ENCODE measurements around the gene ADAMTSL1. TPM values are rescaled to one million over a fixed set of nuclear protein-coding genes. Genes with fewer than 3 reads are reported as not detected.
"Not testable (repeated sequence)": the region's sequence is repeated elsewhere in the genome, so short reads cannot be mapped to it uniquely, and the experiment has no call there.

ADAMTSL1 gene
- total RNA-seq, 4 donors from 2014 or later: 13.3 to 39.7 (median 27.2) TPM

DNA sequence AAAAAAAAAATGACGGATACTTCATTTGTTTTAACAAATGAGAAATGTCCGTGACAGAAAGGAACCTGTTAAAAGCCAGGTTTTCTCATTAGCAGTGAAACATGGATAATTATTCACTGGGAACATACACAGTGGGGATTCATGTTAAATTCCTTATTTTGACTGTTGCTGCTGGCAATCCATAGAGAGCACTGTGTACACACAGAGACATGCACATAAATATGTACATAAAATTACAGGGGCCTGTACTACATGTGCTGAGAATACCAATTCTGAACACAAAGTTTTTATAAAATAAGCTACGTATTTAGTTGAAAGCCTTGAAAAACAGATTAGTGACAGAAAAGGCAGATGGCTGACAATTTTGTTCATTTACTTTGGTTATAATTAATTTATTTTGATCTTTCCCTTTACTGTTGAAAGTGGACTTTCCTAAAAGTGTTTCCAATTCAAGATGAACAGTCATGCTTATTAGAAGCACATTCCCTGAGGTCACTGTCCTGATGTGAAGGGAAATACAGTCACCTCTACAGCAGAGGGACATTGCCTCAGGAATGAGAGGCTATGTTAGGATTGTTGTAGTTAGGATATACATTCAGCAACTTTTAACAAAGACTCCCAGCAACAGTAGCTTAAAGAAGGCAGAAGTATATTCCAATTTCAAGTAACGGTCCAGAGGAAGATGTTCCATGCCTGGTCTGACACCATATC is 392.3 kb downstream of the ADAMTSL1 start:
- Histone ChIP-seq H3K27me3 (no peaks in the 10 kb centered on the region), H3K4me3 (no peak overlapping the region), H3K27ac (no peak overlapping the region), H3K36me3 (no peaks in the 10 kb centered on the region), H3K4me1 (peaks cover 0 to 10% (median under 1%) of the 10 kb centered on the region in 4 donors), H3K9me3 (peaks cover 4 to 10% of the 10 kb centered on the region in 2 donors)
- WGBS, 2 donors (ENCODE audit: low coverage in 1 of 2): 88 to 92% methylated on average over 4 of the region's 4 CpGs
- in situ Hi-C loops (cut with MboI; ENCODE audit: low pct_ligation_motif_present in 1 of 4, low pct_unique_long_range_greater_than_20kb in 1 of 4, low sequenced_read_pairs in 3 of 4) (no loop called here), intact Hi-C loops (cut with DNase I; ENCODE audit: low total_unique reads) (loop anchor here (10.0 kb wide), 2 partner anchors 129 to 411 kb away; no protein-coding TSS in a partner anchor)
- no peak for DNase-seq
- TF ChIP-seq EP300 (IDR thresholded peaks at IDR 0.05; ENCODE audit: low read depth): no peak
- no peak for TF ChIP-seq POLR2A (IDR thresholded peaks at IDR 0.05)
- TF ChIP-seq, protein P1, sequence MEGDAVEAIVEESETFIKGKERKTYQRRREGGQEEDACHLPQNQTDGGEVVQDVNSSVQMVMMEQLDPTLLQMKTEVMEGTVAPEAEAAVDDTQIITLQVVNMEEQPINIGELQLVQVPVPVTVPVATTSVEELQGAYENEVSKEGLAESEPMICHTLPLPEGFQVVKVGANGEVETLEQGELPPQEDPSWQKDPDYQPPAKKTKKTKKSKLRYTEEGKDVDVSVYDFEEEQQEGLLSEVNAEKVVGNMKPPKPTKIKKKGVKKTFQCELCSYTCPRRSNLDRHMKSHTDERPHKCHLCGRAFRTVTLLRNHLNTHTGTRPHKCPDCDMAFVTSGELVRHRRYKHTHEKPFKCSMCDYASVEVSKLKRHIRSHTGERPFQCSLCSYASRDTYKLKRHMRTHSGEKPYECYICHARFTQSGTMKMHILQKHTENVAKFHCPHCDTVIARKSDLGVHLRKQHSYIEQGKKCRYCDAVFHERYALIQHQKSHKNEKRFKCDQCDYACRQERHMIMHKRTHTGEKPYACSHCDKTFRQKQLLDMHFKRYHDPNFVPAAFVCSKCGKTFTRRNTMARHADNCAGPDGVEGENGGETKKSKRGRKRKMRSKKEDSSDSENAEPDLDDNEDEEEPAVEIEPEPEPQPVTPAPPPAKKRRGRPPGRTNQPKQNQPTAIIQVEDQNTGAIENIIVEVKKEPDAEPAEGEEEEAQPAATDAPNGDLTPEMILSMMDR (IDR thresholded peaks at IDR 0.05): no peak
- no peak for TF ChIP-seq POLR2AphosphoS5 (IDR thresholded peaks at IDR 0.05)

DNA sequence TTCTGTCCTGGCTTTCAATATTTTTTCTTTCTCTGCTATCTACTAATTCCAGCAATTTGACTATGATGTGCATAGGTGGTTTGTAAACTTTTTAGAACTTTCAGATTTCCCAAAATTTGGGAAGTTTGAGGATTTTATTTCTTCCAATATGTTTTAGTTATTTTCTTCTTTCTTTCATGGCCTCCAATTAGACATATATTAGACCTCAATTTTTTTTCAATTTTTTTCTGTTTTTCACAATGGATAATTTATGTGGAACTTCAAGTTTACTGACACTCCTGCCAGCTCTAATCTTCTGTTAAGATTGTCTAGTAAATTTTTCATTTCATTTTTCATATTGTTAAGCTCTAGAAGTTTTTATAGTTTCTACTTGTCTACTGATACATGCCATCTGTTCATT is 395.8 kb downstream of the ADAMTSL1 start:
- Histone ChIP-seq H3K27me3 (no peaks in the 10 kb centered on the region), H3K4me1 (no peaks in the 10 kb centered on the region), H3K27ac (no peak overlapping the region), H3K36me3 (no peaks in the 10 kb centered on the region), H3K4me3 (no peak overlapping the region), H3K9me3 (peaks cover 4 to 10% of the 10 kb centered on the region in 2 donors)
- DNase-seq: no peak
- TF ChIP-seq POLR2A (IDR thresholded peaks at IDR 0.05): no peak
- TF ChIP-seq, protein P1 (IDR thresholded peaks at IDR 0.05): no peak
- TF ChIP-seq POLR2AphosphoS5 (IDR thresholded peaks at IDR 0.05): no peak
- no peak for TF ChIP-seq EP300 (IDR thresholded peaks at IDR 0.05; ENCODE audit: low read depth)
- in situ Hi-C loops (cut with MboI; ENCODE audit: low pct_ligation_motif_present in 1 of 4, low pct_unique_long_range_greater_than_20kb in 1 of 4, low sequenced_read_pairs in 3 of 4): no loop called here
- intact Hi-C loops (cut with DNase I; ENCODE audit: low total_unique reads): loop anchor here (10.0 kb wide), 2 partner anchors 125 to 415 kb away; no protein-coding TSS in a partner anchor

DNA sequence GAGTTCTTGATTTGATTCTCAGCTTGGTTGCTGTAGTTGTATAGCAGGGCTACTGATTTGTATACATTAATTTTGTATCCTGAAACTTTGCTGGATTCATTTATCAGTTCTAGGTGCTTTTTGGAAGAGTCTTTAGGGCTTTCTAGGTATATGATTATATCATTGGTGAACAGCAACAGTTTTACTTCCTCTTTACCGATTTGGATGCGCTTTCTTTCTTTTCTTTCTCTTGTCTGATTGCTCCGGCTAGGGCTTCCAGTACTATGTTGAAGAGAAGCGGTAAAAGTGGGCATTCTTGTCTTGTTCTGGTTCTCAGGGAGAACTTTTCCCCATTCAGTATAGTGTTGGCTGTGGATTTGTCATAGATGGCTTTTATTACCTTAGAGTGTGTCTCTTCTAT is 400.1 kb downstream of the ADAMTSL1 start:
- Histone ChIP-seq H3K9me3 (peaks cover 4 to 10% of the 10 kb centered on the region in 2 donors), H3K4me1 (no peaks in the 10 kb centered on the region)

DNA sequence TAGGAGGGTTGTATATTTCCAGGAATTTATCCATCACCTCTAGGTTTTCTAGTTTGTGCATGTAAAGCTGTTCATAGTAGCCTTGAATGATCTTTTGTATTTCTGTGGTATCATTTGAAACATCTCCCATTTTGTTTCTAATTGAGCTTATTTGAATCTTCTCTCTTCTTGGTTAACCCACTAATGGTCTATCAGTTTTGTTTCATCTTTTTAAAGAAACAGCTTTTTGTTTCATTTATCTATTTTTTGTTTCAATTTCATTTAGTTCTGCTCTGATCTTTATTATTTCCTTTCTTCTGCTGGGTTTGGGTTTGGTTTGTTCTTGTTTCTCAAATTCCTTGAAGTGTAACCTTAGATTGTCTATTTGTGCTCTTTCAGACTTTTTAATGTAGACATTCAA is 401.0 kb downstream of the ADAMTSL1 start:
- H3K4me1 ChIP-seq; H3K9me3 ChIP-seq; H3K4me3 ChIP-seq; in situ Hi-C loops (cut with MboI; ENCODE audit: low pct_ligation_motif_present in 1 of 4, low pct_unique_long_range_greater_than_20kb in 1 of 4, low sequenced_read_pairs in 3 of 4); DNase-seq; H3K27me3 ChIP-seq; H3K27ac ChIP-seq; H3K36me3 ChIP-seq; intact Hi-C loops (cut with DNase I; ENCODE audit: low total_unique reads): not testable (repeated sequence)

More for the DNA sequence above, 400.1 kb downstream of the ADAMTSL1 start:
- 92 to 94% methylated on average over 3 to 4 of the region's 4 CpGs for WGBS, 2 donors (ENCODE audit: low coverage in 1 of 2)
- intact Hi-C loops (cut with DNase I; ENCODE audit: low total_unique reads): no loop called here
- no peaks in the 10 kb centered on the region for H3K36me3 ChIP-seq
- no peaks in the 10 kb centered on the region for H3K27me3 ChIP-seq
- no peak overlapping the region for H3K4me3 ChIP-seq
- DNase-seq: no peak
- no peak overlapping the region for H3K27ac ChIP-seq
- in situ Hi-C loops (cut with MboI; ENCODE audit: low pct_ligation_motif_present in 1 of 4, low pct_unique_long_range_greater_than_20kb in 1 of 4, low sequenced_read_pairs in 3 of 4): no loop called here
- no peak for TF ChIP-seq EP300 (IDR thresholded peaks at IDR 0.05; ENCODE audit: low read depth)
- no peak for TF ChIP-seq POLR2A (IDR thresholded peaks at IDR 0.05)
- no peak for TF ChIP-seq POLR2AphosphoS5 (IDR thresholded peaks at IDR 0.05)
- TF ChIP-seq, protein P1 (IDR thresholded peaks at IDR 0.05): no peak

DNA sequence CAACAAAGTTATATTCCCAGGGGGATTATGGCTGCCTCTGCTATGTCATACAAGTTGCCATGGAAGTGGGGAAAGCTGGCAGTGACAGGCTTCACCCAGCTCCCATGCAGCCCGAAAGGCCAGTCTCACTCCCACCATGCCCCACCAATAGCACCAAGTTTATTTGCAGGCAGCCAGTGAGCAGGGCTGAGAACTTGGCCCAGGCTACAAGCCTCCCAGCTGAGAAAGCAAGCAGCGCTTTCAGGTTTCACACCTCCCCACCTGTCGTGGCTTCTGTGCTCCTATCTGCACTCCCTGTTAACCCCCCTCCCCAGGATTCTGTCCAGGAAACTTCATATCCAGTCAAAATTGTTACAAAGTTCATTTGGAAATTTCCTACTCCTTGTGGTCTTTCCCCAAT is 404.0 kb downstream of the ADAMTSL1 start:
- H3K36me3 ChIP-seq: no peaks in the 10 kb centered on the region
- no peaks in the 10 kb centered on the region for H3K27me3 ChIP-seq
- intact Hi-C loops (cut with DNase I; ENCODE audit: low total_unique reads): no loop called here
- no peaks in the 10 kb centered on the region for H3K9me3 ChIP-seq
- H3K4me1 ChIP-seq: no peaks in the 10 kb centered on the region
- H3K27ac ChIP-seq: no peak overlapping the region
- H3K4me3 ChIP-seq: no peak overlapping the region
- 83 to 100% methylated on average over 1 to 3 of the region's 3 CpGs for WGBS, 2 donors (ENCODE audit: low coverage in 1 of 2)
- no peak for DNase-seq
- in situ Hi-C loops (cut with MboI; ENCODE audit: low pct_ligation_motif_present in 1 of 4, low pct_unique_long_range_greater_than_20kb in 1 of 4, low sequenced_read_pairs in 3 of 4): no loop called here
- TF ChIP-seq, protein P1 (IDR thresholded peaks at IDR 0.05): no peak
- TF ChIP-seq POLR2A (IDR thresholded peaks at IDR 0.05): no peak
- no peak for TF ChIP-seq EP300 (IDR thresholded peaks at IDR 0.05; ENCODE audit: low read depth)
- TF ChIP-seq POLR2AphosphoS5 (IDR thresholded peaks at IDR 0.05): no peak

Data from transverse colon (tissue), 4 donors.